PFSK-1 (cell line): ENCODE measurements around the gene CHST7.

Source experiments
- FOXP2 ChIP-seq: optimal IDR thresholded peaks from 2 replicates; pipeline ENCODE3; 2011; ENCODE audit warnings: borderline replicate concordance, control low read depth, inconsistent platforms; ENCODE audit not compliant: insufficient read depth; ENCODE audit errors: extremely low read length, extremely low read depth
- POLR2AphosphoS5 ChIP-seq: IDR thresholded peaks from 2 replicates; pipeline ENCODE4 v1.6.1; 2012; ENCODE audit warnings: low read depth, mild to moderate bottlenecking, control low read depth, low read length, moderate library complexity
- REST ChIP-seq, 2 experiments: IDR thresholded peaks; 2 replicates each; pipeline versions ENCODE4 v1.6.1 to v1.8.0; 2011 to 2012; ENCODE audit warnings: low read depth in 2 of 2, low read length in 2 of 2, control low read depth in 1 of 2, inconsistent platforms in 1 of 2, mild to moderate bottlenecking in 1 of 2, moderate library complexity in 1 of 2; ENCODE audit not compliant: insufficient read depth in 1 of 2
- SIN3A ChIP-seq: IDR thresholded peaks from 2 replicates; pipeline ENCODE4 v1.6.1; 2012; ENCODE audit warnings: mild to moderate bottlenecking, low read length, moderate library complexity, borderline replicate concordance; ENCODE audit not compliant: insufficient read depth
- TAF1 ChIP-seq: IDR thresholded peaks from 2 replicates; pipeline ENCODE4 v1.6.1; 2012; ENCODE audit warnings: low read length, control low read depth, borderline replicate concordance; ENCODE audit not compliant: insufficient read depth

- TF ChIP-seq REST (IDR thresholded peaks at IDR 0.05; ENCODE audit: insufficient read depth in 1 of 2, low read depth in 2 of 2, low read length in 2 of 2) = no peak
- no peak for TF ChIP-seq SIN3A
- TF ChIP-seq POLR2AphosphoS5 = no peak
- TF ChIP-seq TAF1 = no peak
- TF ChIP-seq FOXP2 = no peak
Measured at GRCh38 chrX:46620505-46620904, 46.9 kb downstream of the CHST7 start.
